BLaER1 treated with 17β-estradiol and CSF1 and Interleukin-3, amounts not matched to agents 10 nM and 100 nM (cell line): ENCODE data around the gene ZNF483.

ENCODE experiments used
- H3K27ac ChIP-seq, 11 experiments: shearing (Covaris generic); formaldehyde crosslinking; 2 replicates each; pipeline ENCODE4 v1.8.1; 2022
- H3K27me3 ChIP-seq, 11 experiments: shearing (Covaris generic); formaldehyde crosslinking; 2 replicates each; pipeline ENCODE4 v1.8.1; 2022
- H3K36me3 ChIP-seq, 11 experiments: shearing (Covaris generic); formaldehyde crosslinking; 2 replicates each; pipeline ENCODE4 v1.8.1; 2022
- H3K4me1 ChIP-seq, 10 experiments: shearing (Covaris generic); formaldehyde crosslinking; 2 replicates each; pipeline ENCODE4 v1.8.1; 2022
- H3K4me2 ChIP-seq, 11 experiments: shearing (Covaris generic); formaldehyde crosslinking; 2 replicates each; pipeline ENCODE4 v1.8.1; 2022
- H3K4me3 ChIP-seq, 10 experiments: shearing (Covaris generic); formaldehyde crosslinking; 2 replicates each; pipeline ENCODE4 v1.8.1; 2022
- H3K9ac ChIP-seq, 11 experiments: shearing (Covaris generic); formaldehyde crosslinking; 2 replicates each; pipeline ENCODE4 v1.8.1; 2022
- H3K9me3 ChIP-seq, 11 experiments: shearing (Covaris generic); formaldehyde crosslinking; replicated peaks in 1 of 11; 2 replicates each; pipeline ENCODE4 v1.8.1; 2022
- H4K20me1 ChIP-seq, 11 experiments: shearing (Covaris generic); formaldehyde crosslinking; 2 replicates each; pipeline ENCODE4 v1.8.1; 2022
- Cebpa-rat ChIP-seq, 11 experiments: shearing (Covaris generic); IDR thresholded peaks; 2 replicates each; pipeline ENCODE4 v1.8.1; 2022

ZNF483 gene

DNA sequence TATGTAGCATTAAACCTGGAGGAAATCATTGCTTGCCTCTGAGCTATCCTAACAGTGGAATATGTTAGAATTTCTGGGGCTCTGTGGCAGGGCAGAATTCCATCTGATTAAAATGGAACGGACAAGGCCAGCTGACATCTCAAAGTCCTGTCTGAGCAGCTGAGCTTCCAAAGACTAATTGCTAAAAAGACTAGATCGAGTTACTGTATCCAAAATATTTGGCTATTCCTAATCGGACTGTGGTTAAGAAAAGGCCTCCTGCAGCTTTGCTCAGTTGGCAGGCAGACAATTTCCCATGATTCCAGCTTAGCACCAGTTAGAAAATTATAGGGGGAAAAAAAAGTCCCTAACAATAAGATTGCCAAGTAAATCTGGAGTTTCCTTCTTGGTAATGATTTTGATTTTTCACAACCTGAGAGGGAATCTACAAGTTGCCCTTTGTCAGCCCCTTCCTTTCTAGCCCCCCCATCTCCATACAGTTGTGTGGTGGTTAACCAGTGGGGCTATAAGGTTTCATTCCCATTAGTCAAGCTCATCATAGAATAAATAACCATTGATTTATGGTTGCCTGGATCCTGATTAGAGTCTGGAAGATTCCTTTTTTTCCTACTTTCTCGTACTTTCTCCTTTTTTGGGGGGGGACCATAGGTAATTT lies 48.1 kb downstream of the ZNF483 start:
- no peaks in the 10 kb centered on the region for H3K4me1 ChIP-seq
- H3K27me3 ChIP-seq: no peaks in the 10 kb centered on the region
- no peak for TF ChIP-seq Cebpa-rat (IDR thresholded peaks at IDR 0.05)
- no peaks in the 10 kb centered on the region for H4K20me1 ChIP-seq
- no peak overlapping the region for H3K27ac ChIP-seq
- H3K36me3 ChIP-seq: peaks cover 0 to 7% (median 0%) of the 10 kb centered on the region in 11 experiments; a peak in 1 of 22 replicates
- H3K4me3 ChIP-seq: no peak overlapping the region
- no peak overlapping the region for H3K4me2 ChIP-seq
- no peak overlapping the region for H3K9ac ChIP-seq
- peaks cover 30 to 62% (median 42%) of the 10 kb centered on the region in 11 experiments for H3K9me3 ChIP-seq

DNA sequence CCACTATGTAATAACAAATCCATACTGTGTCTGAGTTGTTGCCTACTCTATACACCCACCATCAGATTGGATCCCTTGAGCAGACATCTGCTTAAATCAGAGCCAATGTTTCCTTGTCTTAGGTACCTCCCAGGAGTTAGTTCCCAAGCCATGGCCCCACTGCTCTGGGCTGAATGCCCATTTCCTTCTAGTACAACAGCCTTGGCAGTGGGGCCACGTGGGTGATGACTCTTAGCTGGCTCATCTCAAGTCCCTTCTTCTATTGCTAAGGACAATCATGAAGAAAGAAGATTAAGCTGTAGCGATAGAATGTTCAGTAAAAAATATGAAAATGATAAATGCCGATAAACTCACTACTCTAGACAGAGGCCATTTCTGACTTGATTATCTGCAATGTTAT lies 57.9 kb downstream of the ZNF483 start:
- H3K9ac ChIP-seq: no peak overlapping the region
- H3K9me3 ChIP-seq: peaks cover 0 to 22% (median 0%) of the 10 kb centered on the region in 11 experiments; a peak in 3 of 22 replicates
- no peaks in the 10 kb centered on the region for H4K20me1 ChIP-seq
- no peaks in the 10 kb centered on the region for H3K36me3 ChIP-seq
- H3K4me3 ChIP-seq: no peak overlapping the region
- H3K27ac ChIP-seq: no peak overlapping the region
- H3K4me2 ChIP-seq: no peak overlapping the region
- no peak for TF ChIP-seq Cebpa-rat (IDR thresholded peaks at IDR 0.05)
- H3K4me1 ChIP-seq: no peaks in the 10 kb centered on the region
- H3K27me3 ChIP-seq: no peaks in the 10 kb centered on the region

DNA sequence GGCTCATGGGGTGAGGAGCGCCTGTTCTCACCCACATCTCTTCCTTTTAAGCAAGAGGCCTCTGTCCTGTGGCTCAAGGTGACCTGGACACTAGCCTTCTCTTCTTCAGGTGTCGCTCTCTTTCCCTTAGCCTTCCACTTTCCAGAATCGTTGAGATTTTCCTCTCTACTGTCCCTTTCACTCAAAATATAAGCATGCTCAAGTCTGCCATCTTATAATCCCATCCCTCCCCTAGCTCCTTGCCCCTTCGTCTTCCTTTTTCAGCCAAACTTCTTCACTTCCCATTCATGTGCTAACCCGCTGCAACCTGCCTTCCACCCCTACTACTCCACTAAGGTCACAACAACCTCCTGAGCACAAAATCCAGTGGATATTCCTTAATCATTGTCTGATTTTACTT lies 61.4 kb downstream of the ZNF483 start:
- Histone ChIP-seq H3K27ac (no peak overlapping the region), H3K36me3 (no peaks in the 10 kb centered on the region), H3K4me1 (no peaks in the 10 kb centered on the region), H3K4me3 (no peak overlapping the region), H3K4me2 (no peak overlapping the region), H3K27me3 (no peaks in the 10 kb centered on the region), H4K20me1 (no peaks in the 10 kb centered on the region), H3K9me3 (peaks cover 0 to 22% (median 0%) of the 10 kb centered on the region in 11 experiments; a peak in 4 of 22 replicates), H3K9ac (no peak overlapping the region)
- TF ChIP-seq Cebpa-rat (IDR thresholded peaks at IDR 0.05): no peak

- Histone ChIP-seq H3K4me2 (no peak overlapping the region), H3K27ac (no peak overlapping the region), H3K9ac (no peak overlapping the region), H3K4me1 (no peaks in the 10 kb centered on the region), H3K4me3 (no peak overlapping the region), H3K36me3 (no peaks in the 10 kb centered on the region), H3K9me3 (peaks cover 0 to 11% (median 0%) of the 10 kb centered on the region in 11 experiments; a peak in 3 of 22 replicates), H3K27me3 (no peaks in the 10 kb centered on the region), H4K20me1 (no peaks in the 10 kb centered on the region)
- no peak for TF ChIP-seq Cebpa-rat (IDR thresholded peaks at IDR 0.05)
Measured at GRCh38 chr9:111588846-111589245, 63.9 kb downstream of the ZNF483 start.

DNA sequence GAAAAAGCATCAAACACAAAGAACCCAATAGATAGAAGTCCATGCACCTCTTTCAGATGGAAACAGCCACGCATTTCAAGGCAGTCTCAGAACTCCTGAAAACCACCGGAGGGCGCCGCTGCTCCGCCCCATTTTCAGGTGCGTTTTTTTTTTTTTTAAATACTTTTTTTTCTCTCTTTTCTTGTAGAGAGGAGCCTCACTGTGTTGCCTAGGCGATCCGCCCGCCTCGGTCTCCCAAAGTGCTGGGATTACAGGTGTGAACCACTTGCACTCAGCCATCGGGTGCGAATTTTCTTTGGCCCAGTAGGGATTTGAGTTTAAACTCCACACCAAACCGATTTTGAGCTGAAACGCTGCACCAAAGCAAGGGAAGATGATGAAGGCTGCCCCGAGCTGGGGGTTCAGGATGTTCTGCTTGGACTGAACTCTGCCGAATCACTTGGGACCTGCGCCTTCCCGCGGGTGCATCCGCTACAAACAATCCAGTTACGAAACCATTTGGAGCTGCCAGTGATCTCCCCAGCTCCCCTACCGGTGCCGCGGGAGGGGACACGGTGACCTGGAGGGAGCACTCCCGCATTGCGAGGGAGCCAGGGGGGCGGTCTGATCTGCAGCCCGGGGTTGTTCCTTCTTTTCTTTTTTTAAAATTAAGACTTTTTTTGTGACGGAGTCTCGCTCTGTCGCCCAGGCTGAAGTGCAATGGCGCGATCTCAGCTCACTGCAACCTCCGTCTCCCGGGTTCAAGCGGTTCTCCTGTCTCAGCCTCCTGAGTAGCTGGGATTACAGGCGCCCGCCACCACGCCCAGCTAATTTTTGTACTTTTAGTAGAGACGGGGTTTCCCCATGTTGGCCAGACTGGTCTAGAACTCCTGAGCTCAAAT lies 73.1 kb downstream of the ZNF483 start:
- peak overlapping the region in 4 of 11 experiments; percentile 3 to 56 (median 33); a peak in 4 of 22 replicates for H3K9ac ChIP-seq
- no peak for TF ChIP-seq Cebpa-rat (IDR thresholded peaks at IDR 0.05)
- peaks cover 0 to 18% (median 10%) of the 10 kb centered on the region in 10 experiments; a peak in 12 of 20 replicates for H3K4me1 ChIP-seq
- no peak overlapping the region for H3K27ac ChIP-seq
- peak overlapping the region; percentile 62 to 97 (median 78) for H3K4me2 ChIP-seq
- no peaks in the 10 kb centered on the region for H4K20me1 ChIP-seq
- peaks cover 41 to 54% (median 49%) of the 10 kb centered on the region in 11 experiments for H3K27me3 ChIP-seq
- peaks cover 0 to 9% (median 0%) of the 10 kb centered on the region in 11 experiments; a peak in 2 of 22 replicates for H3K36me3 ChIP-seq
- H3K4me3 ChIP-seq: peak overlapping the region; percentile 38 to 66 (median 52)
- peaks cover 18 to 47% (median 45%) of the 10 kb centered on the region in 11 experiments for H3K9me3 ChIP-seq

GRCh38 chr9:111598733-111599091 lies 73.7 kb downstream of the ZNF483 start:
- H3K27ac ChIP-seq: no peak overlapping the region
- H3K4me1 ChIP-seq: peaks cover 0 to 18% (median 10%) of the 10 kb centered on the region in 10 experiments; a peak in 12 of 20 replicates
- peak overlapping the region; percentile 62 to 97 (median 78); a peak in 21 of 22 replicates for H3K4me2 ChIP-seq
- H3K36me3 ChIP-seq: peaks cover 0 to 9% (median 0%) of the 10 kb centered on the region in 11 experiments; a peak in 2 of 22 replicates
- peaks cover 18 to 47% (median 45%) of the 10 kb centered on the region in 11 experiments for H3K9me3 ChIP-seq
- peak overlapping the region in 1 of 11 experiments; percentile 54; a peak in 1 of 22 replicates for H3K9ac ChIP-seq
- peaks cover 41 to 54% (median 49%) of the 10 kb centered on the region in 11 experiments for H3K27me3 ChIP-seq
- no peak for TF ChIP-seq Cebpa-rat (IDR thresholded peaks at IDR 0.05)
- peak overlapping the region; percentile 38 to 66 (median 52) for H3K4me3 ChIP-seq
- H4K20me1 ChIP-seq: no peaks in the 10 kb centered on the region

DNA sequence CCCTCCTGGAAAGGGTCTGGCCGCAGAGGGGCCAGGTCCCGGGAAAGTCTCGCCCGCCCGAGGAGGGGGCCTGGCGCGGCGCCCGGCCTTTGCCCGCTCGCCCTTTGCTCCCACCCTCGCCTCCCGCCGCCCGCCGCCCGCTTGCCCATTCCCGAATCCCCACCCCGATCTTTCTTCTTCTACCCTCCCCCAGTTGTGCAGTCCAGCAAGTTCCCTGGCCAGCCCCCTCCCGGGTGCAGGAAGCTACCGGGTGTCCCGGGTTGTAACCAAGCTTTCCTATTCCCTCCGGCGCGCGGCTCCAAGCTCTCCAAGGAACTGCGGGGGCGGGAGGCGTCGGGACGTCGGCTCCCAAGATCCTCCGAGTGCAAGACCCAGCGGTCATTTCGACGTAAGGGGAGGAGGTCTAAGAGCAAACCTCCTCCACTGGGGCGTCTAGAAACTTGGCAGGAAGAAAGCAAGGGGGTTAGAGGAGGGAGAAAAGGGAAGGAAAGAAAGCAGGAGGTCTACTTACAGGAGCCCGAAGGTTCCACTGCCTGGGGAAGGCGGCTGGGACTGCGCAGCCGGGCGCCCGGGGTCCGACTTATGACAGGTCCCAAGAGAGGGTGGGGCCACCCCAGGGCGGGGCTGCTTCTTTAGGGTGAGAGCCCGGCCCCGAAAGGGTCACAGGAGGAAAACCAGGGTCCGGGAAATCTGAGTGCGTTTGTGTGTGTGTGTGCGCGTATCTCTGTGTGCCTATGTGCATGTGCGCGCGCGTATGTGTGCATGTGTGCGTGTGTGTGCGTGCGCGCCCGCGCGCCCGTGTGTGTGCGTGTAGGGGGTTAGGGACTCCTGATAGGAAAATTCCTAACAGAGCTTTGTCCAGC lies 74.3 kb downstream of the ZNF483 start, which contains the start of gene PTGR1:
Gene PTGR1 (minus strand): TSS at position 556 of the 863 bp plus-strand sequence. CDS start 2,225 bp downstream, outside the sequence.
- Histone ChIP-seq H3K4me1 (peaks cover 0 to 18% (median 10%) of the 10 kb centered on the region in 10 experiments; a peak in 12 of 20 replicates), H3K27ac (no peak within 1 kb of the TSS), H3K4me2 (peak within 1 kb of the TSS; percentile 62 to 97 (median 78)), H3K9ac (peak within 1 kb of the TSS in 3 of 11 experiments; percentile 3 to 56 (median 54); a peak in 2 of 22 replicates), H3K36me3 (peaks cover 0 to 9% (median 0%) of the 10 kb centered on the region in 11 experiments; a peak in 2 of 22 replicates), H3K9me3 (peaks cover 18 to 47% (median 45%) of the 10 kb centered on the region in 11 experiments), H3K4me3 (peak within 1 kb of the TSS; percentile 38 to 66 (median 52)), H3K27me3 (peaks cover 41 to 54% (median 49%) of the 10 kb centered on the region in 11 experiments), H4K20me1 (no peaks in the 10 kb centered on the region)
- no peak for TF ChIP-seq Cebpa-rat (IDR thresholded peaks at IDR 0.05)

DNA sequence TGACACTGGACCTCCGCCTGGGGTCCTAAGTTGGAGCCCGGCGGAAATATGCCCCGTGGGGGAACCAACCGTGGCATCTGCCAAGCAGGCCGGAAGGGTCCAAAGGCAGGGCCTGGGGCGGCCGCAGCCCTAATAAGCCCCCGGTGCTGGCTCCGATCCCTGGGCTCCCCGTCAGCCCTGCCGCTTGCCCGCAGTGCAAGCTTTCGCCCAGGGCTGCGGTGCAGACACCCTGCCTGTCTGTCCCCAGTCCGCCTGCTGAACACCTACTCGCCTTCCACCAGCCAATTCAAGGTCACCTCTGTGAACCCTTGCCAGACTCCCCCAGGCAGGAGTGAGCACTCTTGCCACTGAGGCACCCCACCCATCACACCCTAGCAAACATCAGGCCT lies 75.0 kb downstream of the ZNF483 start:
- Histone ChIP-seq H3K4me2 (peak overlapping the region in 1 of 11 experiments; percentile 84; a peak in 1 of 22 replicates), H3K9me3 (peaks cover 18 to 47% (median 45%) of the 10 kb centered on the region in 11 experiments), H3K36me3 (peaks cover 0 to 9% (median 0%) of the 10 kb centered on the region in 11 experiments; a peak in 2 of 22 replicates), H3K27ac (no peak overlapping the region), H3K27me3 (peaks cover 41 to 54% (median 49%) of the 10 kb centered on the region in 11 experiments), H3K9ac (no peak overlapping the region), H3K4me1 (peaks cover 0 to 18% (median 10%) of the 10 kb centered on the region in 10 experiments; a peak in 12 of 20 replicates), H3K4me3 (peak overlapping the region in 4 of 10 experiments; percentile 37 to 66 (median 52); a peak in 2 of 20 replicates), H4K20me1 (no peaks in the 10 kb centered on the region)
- no peak for TF ChIP-seq Cebpa-rat (IDR thresholded peaks at IDR 0.05)
